Keratinocyte (primary cell): ENCODE measurements around the gene RASGEF1C. TPM values are rescaled to one million over a fixed set of nuclear protein-coding genes. Genes with fewer than 3 reads are reported as not detected.
A peak's percentile ranks its signal among the peaks of the same experiment; 100 is the strongest.

Source experiments
- DNase-seq: peaks from one replicate; pipeline ENCODE4 v3.0.0-alpha.2; 2011; ENCODE audit warnings: low read depth, missing footprints, low spot score
- FAIRE-seq: peaks from 2 replicates; lab custom pipeline; 2011; peaks lifted over from hg19 to GRCh38; lab: Jason Lieb, UNC
- H2AFZ ChIP-seq: 2 replicates; pipeline ENCODE4 v1.6.0; 2012; ENCODE audit warnings: low read length, control low read depth, inconsistent platforms; ENCODE audit not compliant: control insufficient read depth
- H3K27ac ChIP-seq: 2 replicates; pipeline ENCODE4 v1.5.1; 2011; ENCODE audit warnings: low read length; ENCODE audit not compliant: control insufficient read depth, insufficient read depth
- H3K27me3 ChIP-seq: 3 replicates; pipeline ENCODE4 v1.6.0; 2011; ENCODE audit warnings: low read length; ENCODE audit not compliant: control insufficient read depth, insufficient read depth; ENCODE audit errors: extremely low read depth
- H3K36me3 ChIP-seq, 2 experiments: 2 replicates in 1 of 2; 3 replicates in 1 of 2; pipeline ENCODE4 v1.5.1; 2011; ENCODE audit warnings: low read length in 2 of 2, mild to moderate bottlenecking in 1 of 2; ENCODE audit not compliant: control insufficient read depth in 2 of 2, insufficient read depth in 2 of 2; ENCODE audit errors: extremely low read depth in 1 of 2
- H3K4me1 ChIP-seq: 3 replicates; pipeline ENCODE4 v1.5.1; 2011; ENCODE audit warnings: low read length; ENCODE audit not compliant: control insufficient read depth, insufficient read depth; ENCODE audit errors: extremely low read depth
- H3K4me2 ChIP-seq: 3 replicates; pipeline ENCODE4 v1.6.0; 2011; ENCODE audit warnings: low read depth, low read length; ENCODE audit not compliant: control insufficient read depth, insufficient read depth; ENCODE audit errors: extremely low read depth
- H3K4me3 ChIP-seq, 3 experiments: fragments of 200-600 bp in 1 of 3; sonication (generic) in 1 of 3; 2 replicates in 2 of 3; 3 replicates in 1 of 3; pipeline ENCODE4 v1.5.1; 2011 to 2016; ENCODE audit warnings: low read length in 3 of 3, mild to moderate bottlenecking in 3 of 3, control low read depth in 2 of 3, inconsistent platforms in 1 of 3, low read depth in 1 of 3, mixed read lengths in 1 of 3, mixed run types in 1 of 3, moderate library complexity in 1 of 3; ENCODE audit not compliant: control insufficient read depth in 2 of 3, insufficient read depth in 2 of 3; ENCODE audit errors: extremely low read depth in 1 of 3
- H3K79me2 ChIP-seq: 2 replicates; pipeline ENCODE4 v1.6.0; 2012; ENCODE audit warnings: low read length; ENCODE audit not compliant: control insufficient read depth, insufficient read depth
- H3K9ac ChIP-seq: 3 replicates; pipeline ENCODE4 v1.6.0; 2011; ENCODE audit warnings: low read length; ENCODE audit not compliant: control insufficient read depth, insufficient read depth; ENCODE audit errors: extremely low read depth
- H3K9me1 ChIP-seq: 3 replicates; pipeline ENCODE4 v1.6.0; 2011; ENCODE audit warnings: low read length; ENCODE audit not compliant: control insufficient read depth, insufficient read depth; ENCODE audit errors: extremely low read depth
- H3K9me3 ChIP-seq: 2 replicates; pipeline ENCODE4 v1.5.1; 2012; ENCODE audit warnings: low read depth, low read length; ENCODE audit not compliant: control insufficient read depth
- H4K20me1 ChIP-seq: 3 replicates; pipeline ENCODE4 v1.6.0; 2011; ENCODE audit warnings: low read length; ENCODE audit not compliant: control insufficient read depth, insufficient read depth; ENCODE audit errors: extremely low read depth
- CTCF ChIP-seq, 3 experiments: IDR thresholded peaks in 1 of 3; conservative IDR thresholded peaks in 1 of 3; optimal IDR thresholded peaks in 1 of 3; 2 replicates in 2 of 3; 3 replicates in 1 of 3; pipeline versions ENCODE3 to v1.5.1; 2011; ENCODE audit warnings: low read length in 3 of 3, mild to moderate bottlenecking in 3 of 3, moderate library complexity in 2 of 3, control low read depth in 1 of 3, inconsistent platforms in 1 of 3; ENCODE audit not compliant: insufficient read depth in 2 of 3; ENCODE audit errors: extremely low read depth in 1 of 3
- EZH2 ChIP-seq: IDR thresholded peaks from one replicate; pipeline ENCODE4 v1.6.1; 2012; ENCODE audit warnings: inconsistent platforms, mild to moderate bottlenecking, low read length, moderate library complexity
- dilution Hi-C: fragments of 300-500 bp; cut with MboI; formaldehyde crosslinking; loops from one replicate; pipeline ENCODE4 v1.7.0; 2020; ENCODE audit warnings: low sequenced_read_pairs; ENCODE audit not compliant: extremely low pct_ligation_motif_present
- polyA plus RNA-seq, 5 experiments: library from polyadenylated mRNA; depleted of rRNA in 3 of 5; stranded (reverse) in 3 of 5; stranded (forward) in 1 of 5; unstranded in 1 of 5; fragments of >200 nt; gene quantifications; 1 replicate in 1 of 5; 2 replicates in 3 of 5; 3 replicates in 1 of 5; pipeline versions ENCODE4 v1.2.1 to v1.2.3, GENCODE V29; 2011 to 2012; ENCODE audit warnings: missing spikeins in 2 of 5, low read depth in 1 of 5, low replicate concordance in 1 of 5

Gene RASGEF1C
- polyA plus RNA-seq, 1 donor (not counting 4 experiments of a cell fraction or from before 2014, with no cell fraction given) = not detected

GRCh38 chr5:180072556-180072955 lies 136.5 kb downstream of the RASGEF1C start:
- Histone ChIP-seq H3K4me2 (no peak overlapping the region), H3K9ac (no peak overlapping the region), H3K9me1 (no peaks in the 10 kb centered on the region), H3K4me3 (no peak overlapping the region), H3K9me3 (peaks cover 4% of the 10 kb centered on the region), H3K79me2 (peaks cover 14% of the 10 kb centered on the region), H3K27me3 (peaks cover 13% of the 10 kb centered on the region), H3K27ac (no peak overlapping the region), H3K36me3 (no peaks in the 10 kb centered on the region), H2AFZ (no peak overlapping the region), H4K20me1 (no peaks in the 10 kb centered on the region), H3K4me1 (peaks cover 18% of the 10 kb centered on the region)
- FAIRE-seq (no peak), DNase-seq (no peak)
- dilution Hi-C loops = no loop called here
- TF ChIP-seq CTCF (optimal IDR thresholded peaks at IDR 0.05 in 1 of 3, IDR thresholded peaks at IDR 0.05 in 1 of 3, conservative IDR thresholded peaks at IDR 0.05 in 1 of 3; ENCODE audit: extremely low read depth in 1 of 3, insufficient read depth in 2 of 3, low read length in 3 of 3) = no peak
- TF ChIP-seq EZH2 = no peak

- Histone ChIP-seq H3K27me3 (peaks cover 13% of the 10 kb centered on the region), H3K9ac (no peak overlapping the region), H3K79me2 (peaks cover 15% of the 10 kb centered on the region), H4K20me1 (no peaks in the 10 kb centered on the region), H2AFZ (no peak overlapping the region), H3K27ac (no peak overlapping the region), H3K9me1 (no peaks in the 10 kb centered on the region), H3K4me3 (peak overlapping the region in 1 of 3 experiments; percentile 60), H3K36me3 (no peaks in the 10 kb centered on the region), H3K4me2 (no peak overlapping the region), H3K9me3 (peaks cover 4% of the 10 kb centered on the region), H3K4me1 (peaks cover 18% of the 10 kb centered on the region)
- DNase-seq = no peak
- FAIRE-seq = no peak
- no peak for TF ChIP-seq CTCF (optimal IDR thresholded peaks at IDR 0.05 in 1 of 3, IDR thresholded peaks at IDR 0.05 in 1 of 3, conservative IDR thresholded peaks at IDR 0.05 in 1 of 3; ENCODE audit: extremely low read depth in 1 of 3, insufficient read depth in 2 of 3, low read length in 3 of 3)
- no peak for TF ChIP-seq EZH2
- dilution Hi-C loops = no loop called here
Measured at GRCh38 chr5:180072256-180072548, 136.8 kb downstream of the RASGEF1C start.
